Stimulated activated CD4-positive, alpha-beta T cell treated with anti-CD3 and anti-CD28 coated beads, Interleukin-1b, Interleukin-23, amount 100 ng/mL, for 1 hour (primary cell): ENCODE data around the gene BDH2.

Experiments
- DNase-seq, 2 donors: peaks; one replicate each; pipeline ENCODE4 v3.0.0-alpha.2; 2020; ENCODE audit warnings: low read depth in 2 of 2

Gene BDH2

DNA sequence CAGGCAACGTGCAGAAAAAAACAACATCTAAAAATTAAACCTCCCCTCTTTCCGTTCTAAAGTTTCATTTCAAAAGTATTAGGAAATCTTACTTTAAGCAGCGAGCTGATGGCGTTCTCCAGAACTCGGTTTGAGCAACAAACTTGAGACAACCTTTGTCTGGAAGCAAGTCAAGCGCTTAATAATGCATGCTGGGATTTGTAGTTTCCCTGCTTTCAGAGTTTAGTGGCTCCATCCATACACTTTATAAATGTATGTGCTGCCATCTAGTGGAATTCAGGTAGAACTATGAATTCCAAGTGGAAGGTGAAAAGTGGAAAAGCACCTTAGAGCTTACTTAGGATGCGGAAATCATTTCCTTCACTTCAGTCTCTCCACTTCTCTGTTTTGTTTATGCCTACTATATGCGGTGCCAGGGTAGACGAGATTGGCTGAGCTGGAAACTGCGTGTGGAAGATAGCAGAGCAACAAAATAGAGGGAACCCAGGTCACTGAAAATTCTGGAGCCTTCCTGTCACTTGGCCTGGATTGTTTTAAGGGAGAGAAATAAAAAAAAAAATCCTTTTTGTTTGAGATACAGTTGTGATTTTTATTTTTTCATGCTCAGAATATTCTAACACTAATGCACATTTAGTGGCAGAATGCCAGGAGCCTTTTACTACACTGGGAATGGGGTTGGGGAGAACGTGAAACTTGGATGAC lies at the start of gene BDH2:
TSS of gene BDH2 (minus strand) at position 144 of the 702 bp plus-strand sequence. CDS start 3,580 bp downstream, outside the sequence.
- DNase-seq: peak in 1 of 2 donors; percentile 11

DNA sequence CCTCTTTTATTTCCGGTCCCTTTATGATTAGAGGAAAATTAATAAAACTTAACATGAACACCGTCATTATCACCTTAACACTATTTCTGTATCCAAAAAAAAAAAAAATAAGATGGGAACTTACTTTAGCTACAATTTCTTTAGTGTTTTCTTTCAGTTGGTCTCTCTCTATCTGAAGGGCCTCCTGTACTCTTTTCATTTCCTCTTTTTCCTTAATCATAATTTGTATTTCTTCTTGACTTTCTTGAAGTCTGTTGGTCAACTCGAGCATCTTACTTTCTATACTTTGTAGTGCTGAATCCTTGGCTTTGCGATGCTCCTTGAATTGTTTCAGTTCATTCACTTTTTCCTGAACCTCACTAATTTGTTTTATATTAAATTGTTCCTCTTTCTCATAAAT lies 45.3 kb upstream of the BDH2 start:
- no peak for DNase-seq

DNA sequence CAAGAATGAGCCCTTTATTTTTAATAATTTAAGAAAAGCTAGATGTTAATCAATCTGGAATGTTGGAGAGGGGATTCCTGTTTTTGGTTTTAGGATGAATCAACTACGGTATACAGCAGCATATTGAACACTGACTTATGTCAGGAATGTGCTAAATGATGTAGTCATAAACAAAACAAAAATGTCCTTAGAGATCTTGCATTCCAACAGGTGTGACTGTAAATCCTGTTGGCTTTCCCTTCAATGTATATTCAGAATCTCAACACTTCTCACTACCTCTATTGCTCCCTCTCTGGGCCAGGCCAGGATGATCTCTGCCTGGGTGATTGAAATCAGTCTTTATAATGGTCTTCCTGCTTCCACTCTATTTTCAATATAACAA lies 37.8 kb upstream of the BDH2 start:
- no peak for DNase-seq

DNA sequence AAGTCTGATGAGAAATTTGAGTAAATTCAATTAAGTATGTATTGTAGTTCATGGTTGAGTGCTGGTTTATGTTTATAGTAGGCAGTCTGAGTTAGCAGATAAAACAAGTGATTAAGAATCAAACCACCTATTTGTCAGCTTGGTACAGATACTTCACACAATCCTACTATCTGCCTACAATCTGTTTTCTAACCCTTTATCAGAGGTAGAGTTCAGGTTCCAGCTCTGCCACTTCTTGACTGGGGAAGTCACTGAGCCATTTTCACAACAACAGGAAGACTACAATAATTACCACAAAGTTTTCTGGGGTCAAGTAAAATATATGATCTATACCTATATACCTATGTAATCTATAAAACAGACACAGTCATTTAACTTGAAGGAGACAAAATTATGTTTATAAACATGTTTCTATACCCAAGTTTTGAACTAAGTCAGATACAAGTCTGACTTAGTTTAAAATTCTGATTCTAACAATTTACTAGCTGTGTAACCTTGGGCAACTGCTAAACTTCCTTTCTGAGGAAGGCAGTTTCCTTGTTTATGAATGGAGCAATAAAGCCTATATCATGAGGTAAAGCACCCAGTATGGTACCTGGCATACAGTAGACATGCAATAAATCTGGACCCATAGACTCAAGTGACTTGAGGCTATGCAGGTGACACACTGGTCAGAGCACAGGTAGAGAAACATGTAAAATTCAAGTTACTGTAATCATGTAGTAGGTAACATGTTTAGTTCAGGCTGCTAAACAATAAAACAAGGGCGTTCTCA lies 37.2 kb upstream of the BDH2 start:
- no peak for DNase-seq

DNA sequence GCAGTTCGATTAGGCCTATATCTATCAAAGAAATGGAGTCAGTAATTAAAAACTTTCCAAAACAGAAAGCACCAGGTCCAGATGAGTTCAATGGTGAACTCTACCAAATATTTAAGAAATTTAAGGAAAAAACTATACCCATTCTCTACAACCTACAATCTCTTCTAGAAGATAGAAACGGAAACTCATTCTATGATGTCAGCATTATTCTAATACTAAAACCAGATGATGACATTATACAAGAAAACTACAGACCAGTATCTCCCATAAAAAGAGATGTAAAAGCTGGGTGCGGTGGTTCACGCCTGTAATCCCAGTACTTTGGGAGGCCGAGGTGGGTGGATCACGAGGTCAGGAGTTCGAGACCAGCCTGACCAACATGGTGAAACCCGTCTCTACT lies 29.5 kb upstream of the BDH2 start:
- no peak for DNase-seq

DNA sequence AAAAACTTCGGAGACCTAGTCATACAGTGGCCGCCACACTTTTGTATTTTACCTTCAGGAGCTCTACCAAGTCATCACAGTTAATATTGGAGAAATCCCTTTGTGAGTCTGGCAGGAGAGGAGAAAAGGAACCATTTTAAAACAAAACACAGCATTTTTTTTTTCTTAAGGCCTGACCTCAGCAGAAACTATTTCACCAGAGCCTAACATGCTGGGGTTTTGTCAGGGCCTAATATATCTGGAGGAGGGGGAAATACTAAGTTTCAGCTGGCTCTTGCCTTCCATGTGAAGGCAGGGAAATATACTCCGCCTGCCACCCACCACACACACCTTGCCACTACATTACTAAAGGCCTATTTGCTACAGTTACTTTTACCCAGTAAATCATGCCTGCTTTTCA lies 26.5 kb upstream of the BDH2 start:
- DNase-seq: no peak

DNA sequence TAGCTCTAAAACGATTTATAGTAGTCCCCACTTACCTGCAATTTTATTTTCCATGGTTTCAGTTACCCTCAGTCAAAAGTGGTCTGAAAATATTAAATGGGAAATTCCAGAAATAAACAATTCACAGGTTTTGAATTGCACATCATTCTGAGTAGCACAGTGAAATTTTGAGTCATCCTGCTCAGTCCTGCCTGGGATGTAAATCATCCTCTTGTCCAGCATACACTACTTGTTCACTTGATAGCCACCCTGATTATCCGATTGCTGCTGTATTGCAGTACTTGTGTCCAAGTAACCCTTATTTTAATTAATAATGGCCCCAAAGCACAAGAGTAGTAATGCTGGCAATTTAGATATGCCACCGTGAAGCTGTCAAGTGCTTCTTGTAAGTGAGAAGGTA lies 23.5 kb upstream of the BDH2 start:
- no peak for DNase-seq

DNA sequence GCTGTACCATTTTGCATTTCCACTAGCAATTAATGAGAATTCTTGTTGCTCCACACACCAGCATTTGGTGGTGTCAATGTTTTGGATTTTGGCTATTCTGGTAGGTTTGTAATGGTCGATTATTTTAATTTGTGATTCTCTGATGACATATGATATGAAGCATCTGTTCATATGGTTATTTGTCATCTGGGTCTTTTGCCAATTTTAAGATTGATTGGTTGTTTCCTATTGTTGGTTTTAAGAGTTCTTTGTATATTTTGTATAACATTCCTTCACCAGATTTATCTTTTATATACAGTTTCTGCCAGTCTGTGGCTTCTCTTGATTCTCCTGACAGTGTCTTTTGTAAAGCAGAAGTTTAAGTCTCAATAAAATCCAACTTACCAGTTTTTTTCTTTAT lies 18.5 kb upstream of the BDH2 start:
- DNase-seq: no peak

DNA sequence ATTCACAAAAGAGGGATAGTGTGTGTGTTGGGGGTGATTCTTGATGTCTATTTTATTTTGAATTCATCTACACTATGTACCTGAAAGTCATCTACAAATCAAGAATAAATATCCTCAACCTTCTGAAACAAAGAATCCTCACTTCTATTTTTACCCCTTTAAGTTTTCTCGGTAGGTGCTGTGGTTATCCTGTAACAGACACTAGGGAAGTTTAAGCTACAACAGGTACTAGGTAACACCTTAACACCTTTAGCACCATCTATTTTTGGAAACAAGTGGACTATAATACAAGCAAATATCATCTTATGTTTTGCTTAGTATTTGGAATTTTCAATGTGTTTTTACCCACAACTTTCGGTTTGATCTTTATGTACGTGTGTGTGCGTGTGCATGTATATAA lies 12.0 kb upstream of the BDH2 start:
- no peak for DNase-seq

DNA sequence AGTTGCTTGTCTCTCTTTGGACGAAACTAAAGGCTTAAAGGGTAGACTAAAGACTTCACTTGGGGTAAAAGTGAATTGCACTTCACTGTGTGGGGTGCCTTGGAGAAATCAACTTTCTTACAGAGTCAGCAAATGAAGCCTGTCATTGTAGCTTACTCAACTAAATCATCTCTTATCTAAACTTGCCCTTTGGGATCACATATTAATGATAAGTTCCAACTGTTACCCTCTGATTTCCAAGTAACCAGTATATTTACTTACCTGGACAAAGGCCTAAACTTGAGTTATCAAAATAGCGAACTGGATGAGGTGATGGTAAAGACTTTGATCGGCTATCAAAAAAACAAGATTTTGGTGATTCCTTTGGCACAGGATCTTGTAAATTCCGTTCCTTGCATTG lies 8.9 kb upstream of the BDH2 start:
- DNase-seq: no peak

DNA sequence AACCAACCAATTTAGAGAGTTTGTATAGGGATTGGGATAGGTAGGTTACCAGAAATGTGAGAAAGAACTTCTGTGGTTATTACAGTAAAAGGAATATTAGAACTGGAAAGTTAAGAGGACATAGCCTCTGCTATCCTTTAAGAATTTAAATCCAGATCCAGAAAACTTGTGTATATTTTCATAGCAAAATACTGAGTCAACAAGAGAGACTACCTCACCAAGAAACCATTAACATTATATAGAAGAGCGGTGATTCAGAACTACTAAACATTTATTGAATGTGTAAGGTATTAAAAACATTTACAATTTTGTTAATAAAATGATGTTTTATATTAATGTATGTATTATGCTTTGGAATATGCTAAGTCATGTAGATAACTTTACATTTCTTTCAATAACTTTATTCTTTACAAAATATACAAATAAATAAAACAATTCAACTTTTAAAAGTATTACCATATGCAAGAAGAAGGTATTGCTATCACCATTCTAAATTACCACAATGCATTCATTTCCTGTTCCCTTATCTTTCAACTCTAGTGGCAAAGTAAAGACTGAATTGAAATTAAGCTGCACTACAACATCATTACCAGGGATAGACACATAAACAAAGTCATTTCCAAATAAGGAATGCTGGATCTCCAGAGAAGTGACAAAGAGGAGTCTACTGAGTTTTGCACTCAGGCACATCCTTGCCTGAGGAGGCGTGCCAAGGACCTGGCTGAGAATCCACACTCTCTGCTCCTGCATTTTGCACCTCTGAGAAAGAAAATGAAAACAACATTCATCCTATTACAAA lies 6.1 kb upstream of the BDH2 start:
- DNase-seq: no peak

DNA sequence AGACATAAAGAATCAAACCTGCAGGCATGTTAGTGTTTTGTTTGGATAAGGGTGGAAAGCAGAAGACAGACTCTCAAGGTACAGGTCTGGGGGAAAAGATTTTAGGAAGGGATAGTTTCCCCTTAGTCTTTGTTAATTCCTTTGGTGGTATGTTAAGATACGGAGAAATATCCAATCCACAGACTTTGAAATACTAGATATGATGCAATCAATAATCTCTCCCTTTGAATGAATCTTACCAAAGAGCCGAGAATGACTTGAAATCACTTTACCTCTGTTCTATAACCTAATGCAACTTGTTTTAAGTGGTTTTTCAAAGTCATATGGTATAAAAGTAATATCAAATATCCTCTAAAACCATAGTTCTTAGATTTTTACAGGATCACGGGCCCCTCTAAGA lies 5.3 kb upstream of the BDH2 start:
- no peak for DNase-seq

DNA sequence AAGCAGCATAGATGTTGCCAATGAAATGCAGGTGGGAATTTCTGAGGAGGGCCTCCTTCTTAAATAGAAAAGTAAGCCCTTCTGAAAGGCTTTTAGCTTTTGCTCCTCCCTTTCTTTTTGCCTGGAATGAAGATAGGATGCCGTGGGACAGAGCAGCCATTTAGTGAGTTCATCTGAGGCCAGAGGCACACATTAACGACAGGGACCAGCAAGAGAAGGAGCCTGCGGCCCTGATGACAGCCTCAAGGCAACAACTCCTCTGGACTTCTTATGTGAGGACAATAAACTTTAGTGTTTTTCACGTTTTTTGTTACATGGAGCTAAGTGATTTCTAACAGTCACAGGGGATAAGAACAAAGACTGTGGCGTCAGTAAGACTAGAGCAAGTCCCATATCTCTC lies 1.1 kb upstream of the BDH2 start:
- DNase-seq: no peak

DNA sequence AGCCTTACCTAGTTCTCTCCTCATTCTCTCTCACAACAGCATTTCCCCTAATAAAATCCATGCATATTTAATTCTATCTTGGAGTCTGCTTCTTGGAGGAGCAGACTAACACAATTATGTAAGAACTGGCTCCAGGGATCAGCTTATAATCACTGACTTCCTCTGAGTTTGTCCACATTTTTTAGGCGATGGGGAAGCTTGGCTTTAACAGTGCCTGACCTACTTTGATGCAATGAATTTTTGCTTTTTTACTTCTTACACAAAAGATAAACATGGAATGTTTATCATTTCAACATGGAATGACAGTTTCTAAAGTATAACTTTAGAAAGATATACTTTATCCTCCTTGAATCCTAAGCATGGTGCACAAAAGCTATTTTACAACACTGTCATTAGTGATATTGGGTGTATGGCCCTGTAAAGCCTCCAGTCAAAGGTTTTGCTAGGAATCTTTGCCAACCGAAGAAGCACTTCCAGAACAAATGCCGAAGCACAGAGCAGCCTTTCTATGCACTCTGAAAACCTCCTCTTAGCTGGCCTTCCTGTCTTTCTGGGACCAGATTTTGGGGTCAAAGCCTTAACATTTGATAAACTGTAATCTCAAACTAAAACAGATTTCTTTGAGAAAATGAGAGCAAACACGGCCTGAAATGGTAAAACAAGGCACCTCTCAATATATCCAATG lies 736 bp downstream of the BDH2 start:
- DNase-seq: no peak

DNA sequence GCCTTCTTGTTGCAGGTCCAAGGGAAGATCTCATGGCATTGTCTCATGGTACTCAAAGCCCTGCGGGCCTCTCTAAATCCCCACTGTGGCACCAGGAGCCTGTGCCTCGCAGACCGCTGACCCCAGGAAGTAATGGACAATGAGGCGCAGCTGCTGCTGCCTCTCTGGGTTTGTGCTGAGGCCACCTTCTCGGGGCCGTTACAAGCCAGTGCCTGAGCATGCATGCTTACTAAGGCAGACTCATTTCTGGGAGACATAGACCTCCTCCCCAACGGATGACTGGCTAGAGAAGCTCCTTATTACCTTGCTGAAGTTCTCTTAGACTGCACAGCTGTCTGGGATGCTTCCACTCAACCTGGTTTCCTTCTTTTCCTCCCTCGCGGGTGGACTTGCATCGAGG lies 1.3 kb downstream of the BDH2 start:
- no peak for DNase-seq

DNA sequence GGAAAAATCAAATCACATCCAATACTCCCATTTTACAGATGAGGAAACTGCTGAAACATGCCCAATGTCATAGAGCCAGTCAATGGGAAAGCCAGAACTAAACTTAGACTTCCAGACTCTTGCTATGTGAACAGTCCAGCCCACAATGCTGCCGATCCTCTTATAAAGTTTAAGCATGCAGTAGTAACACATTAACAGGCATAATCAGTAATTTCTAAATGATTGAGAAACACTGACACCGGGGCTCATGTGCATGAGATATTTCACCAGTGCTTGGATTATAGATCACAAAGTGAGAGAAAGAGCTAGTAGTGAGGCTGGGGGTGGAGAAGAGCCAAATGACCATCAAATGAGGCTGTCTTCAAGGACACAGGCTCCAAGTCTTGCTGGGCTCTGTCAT lies 2.5 kb downstream of the BDH2 start:
- no peak for DNase-seq

DNA sequence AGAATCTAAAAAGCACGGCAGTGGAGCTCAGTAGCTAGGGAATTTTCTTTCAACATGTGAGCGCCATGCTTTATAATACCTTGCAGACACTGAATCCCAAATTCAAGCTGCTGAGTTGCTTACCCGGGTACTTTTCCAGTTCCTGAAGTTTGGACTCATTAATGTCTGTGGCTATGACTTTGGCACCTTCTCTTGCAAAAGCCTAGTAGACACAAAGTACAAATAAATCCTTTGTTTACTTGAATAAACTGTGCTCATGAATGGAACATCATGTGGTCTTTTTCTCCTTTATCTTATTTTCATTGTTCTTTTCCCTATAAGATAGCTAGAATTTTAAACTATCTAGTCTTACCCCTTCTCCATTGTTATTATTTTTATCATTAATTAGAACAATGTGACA lies 4.6 kb downstream of the BDH2 start:
- no peak for DNase-seq

DNA sequence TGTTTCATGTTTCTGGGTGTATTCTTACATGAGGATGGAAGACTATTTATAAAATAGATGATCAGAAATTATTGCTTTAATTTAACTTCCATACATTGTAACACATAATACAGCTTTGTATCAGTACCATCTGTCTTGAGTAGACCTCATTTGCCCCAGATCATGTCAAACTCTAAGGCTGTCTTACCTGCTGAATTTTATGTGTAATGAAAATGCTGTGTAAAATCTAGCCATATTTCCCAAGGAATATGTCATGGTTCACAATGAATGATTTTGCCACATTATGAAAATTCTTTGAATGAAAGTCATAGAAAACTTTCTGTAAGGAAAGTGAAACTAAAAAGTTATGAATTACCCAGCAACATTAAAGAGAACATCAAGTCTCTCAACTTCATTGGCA lies 7.4 kb downstream of the BDH2 start:
- no peak for DNase-seq

DNA sequence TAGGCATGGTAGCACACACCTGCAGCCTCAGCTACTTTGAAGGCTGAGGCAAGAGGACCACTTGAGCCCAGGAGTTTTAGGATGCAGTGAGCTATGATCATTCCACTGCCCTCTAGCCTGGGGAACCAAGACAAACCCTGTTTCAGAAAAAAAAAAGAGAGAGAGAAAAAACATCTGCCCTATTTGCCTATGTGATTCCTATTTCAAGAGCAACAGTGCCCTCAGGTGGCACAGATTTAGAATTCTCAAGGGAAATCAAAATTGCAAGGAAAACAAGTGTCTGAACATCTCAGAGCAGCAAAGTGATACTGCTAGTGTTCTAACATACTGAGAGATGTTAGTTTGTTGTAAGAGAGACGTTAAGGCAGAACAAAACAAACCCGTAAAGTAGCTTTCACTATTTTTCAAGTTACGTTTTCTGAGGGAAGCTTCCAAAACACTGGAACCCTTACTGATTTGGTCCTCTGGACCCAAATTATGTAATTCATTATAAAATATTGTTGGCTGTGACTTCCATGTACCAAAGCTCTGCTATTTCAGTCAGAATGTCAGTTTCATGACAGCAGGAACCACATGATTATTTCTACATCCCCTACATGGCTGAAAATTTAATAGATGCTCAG lies 7.9 kb downstream of the BDH2 start:
- DNase-seq: no peak

DNA sequence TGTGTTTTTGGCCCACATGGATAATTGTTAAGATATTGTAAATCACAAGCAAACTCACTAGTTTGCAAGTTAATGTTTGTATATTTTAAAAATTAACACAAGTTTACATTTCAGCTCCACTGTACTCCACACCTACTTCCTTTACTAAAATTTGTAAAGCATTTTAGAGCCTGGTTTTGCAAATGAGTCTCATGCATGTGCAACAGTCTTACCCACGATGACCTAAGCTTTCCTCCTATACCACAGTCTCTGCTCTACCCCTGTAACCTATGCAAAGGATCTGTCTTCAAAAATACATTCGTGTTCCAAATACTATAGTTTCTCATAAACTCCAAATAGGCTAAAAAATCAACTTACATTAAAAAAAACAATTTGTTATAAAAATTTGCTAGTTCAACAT lies 10.2 kb downstream of the BDH2 start:
- no peak for DNase-seq

DNA sequence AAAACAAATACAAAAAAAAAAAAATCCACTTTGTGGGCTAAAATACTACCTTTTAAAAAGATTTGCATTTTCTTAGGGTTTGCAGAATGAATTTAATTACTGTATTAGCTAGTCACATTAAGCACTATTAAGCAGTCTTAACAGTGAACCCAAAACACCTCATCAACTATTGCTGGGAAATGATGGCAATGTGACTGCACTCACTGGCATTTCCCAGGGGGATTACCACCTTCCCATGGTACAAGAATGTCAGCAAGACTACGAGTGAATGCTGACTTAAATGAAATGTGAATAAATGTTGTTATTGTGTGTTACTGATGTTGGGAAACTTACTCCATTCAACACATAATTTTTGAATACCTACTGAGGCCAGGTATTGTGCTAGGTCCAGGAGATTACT lies 13.1 kb downstream of the BDH2 start:
- no peak for DNase-seq
